GM19438 (cell line): Measurements from ENCODE around the gene KSR2.
"Not testable (repeated sequence)": the region's sequence is repeated elsewhere in the genome, so short reads cannot be mapped to it uniquely, and the experiment has no call there.

Experiments
- ATAC-seq: cut with Tn5 transposase; IDR thresholded peaks from one replicate; pipeline ENCODE4 v1.9.1; 2021; ENCODE audit warnings: low read depth; ENCODE audit not compliant: unreplicated experiment

KSR2 gene

GRCh38 chr12:117829108-117829507 is 139.7 kb downstream of the KSR2 start:
- ATAC-seq, result no peak

- ATAC-seq, result no peak
These were observed 141.1 kb downstream of the KSR2 start for GRCh38 chr12:117827660-117828059.

DNA sequence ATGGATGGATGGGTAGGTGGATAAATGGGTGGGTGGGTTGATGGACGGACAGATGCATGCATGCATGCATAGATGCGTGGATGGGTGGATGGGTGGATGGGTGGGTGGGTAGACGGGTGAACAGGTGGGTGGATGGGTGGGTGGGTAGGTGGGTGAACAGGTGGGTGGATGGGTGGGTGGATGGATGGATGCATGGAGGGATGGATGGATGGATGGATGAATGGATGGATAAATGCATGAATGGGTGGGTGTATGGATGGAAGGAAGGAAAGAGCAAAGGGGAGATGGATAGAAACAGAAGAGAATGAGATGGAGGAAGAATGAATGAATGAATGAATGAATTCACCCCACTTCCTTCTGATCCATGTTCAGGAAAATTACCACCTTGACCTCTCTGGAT is 143.0 kb downstream of the KSR2 start:
- ATAC-seq, result no peak

DNA sequence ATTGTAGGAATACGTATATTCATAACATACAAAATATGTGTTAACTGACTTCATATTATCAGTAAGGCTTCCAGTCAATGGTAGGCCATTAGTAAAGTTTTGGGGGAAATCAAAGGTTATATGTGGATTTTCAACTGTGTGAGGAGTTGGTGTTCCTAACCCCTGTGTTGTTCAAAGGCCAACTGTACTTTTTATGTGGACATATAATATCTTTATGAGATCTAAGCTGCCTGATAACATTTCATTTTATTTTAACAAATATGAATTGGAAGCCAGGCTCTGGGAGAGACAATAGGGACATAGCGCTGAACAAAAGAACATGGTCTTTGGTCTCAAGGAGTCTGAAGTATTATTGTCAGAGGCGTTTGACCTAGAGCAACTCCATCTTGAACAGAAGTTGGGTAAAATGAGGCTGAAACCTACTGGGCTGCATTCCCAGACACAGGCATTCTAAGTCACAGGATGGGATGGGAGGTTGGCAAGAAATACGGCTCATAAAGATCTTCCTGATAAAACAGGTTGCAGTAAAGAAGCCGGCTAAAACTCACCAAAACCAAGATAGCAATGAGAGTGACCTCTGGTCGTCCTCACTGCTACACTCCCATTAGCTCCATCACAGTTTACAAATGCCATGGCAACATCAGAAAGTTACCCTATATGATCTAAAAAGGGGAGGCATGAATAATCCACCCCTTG is 147.2 kb downstream of the KSR2 start:
- ATAC-seq, result no peak

DNA sequence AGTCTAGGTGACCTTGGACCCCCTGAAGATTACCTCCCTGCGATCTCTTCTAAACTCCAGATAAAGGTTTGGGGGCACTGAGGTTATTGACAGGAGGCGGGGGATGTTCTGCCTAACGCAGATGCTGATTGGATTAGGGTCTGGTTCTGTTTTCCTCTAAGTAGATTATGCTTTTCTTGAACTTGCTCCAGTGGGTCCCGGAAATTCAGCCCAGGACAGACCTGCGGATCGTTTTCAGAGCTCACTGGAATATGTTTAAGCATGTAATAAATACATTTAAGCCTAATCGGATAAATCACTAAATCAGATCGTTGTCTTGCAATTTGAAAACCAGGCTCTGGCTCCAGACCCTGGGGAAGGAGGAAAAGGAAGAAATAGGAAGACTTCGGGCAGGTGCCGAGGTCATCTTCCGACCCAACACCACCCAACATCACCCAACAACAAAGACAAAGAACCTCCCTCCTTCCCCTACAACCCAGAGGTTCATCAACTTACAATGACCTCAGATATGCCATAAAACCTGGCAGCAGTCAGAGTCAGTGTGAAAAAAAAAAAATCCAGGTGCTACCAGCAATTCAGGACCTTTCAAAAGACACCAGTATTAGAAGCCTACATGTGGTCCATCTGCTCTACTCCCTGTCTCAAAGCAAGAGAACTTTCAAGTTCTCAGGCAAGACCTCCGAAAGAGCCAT is 148.4 kb downstream of the KSR2 start:
- no peak for ATAC-seq

GRCh38 chr12:117819160-117819559 is 149.6 kb downstream of the KSR2 start:
- no peak for ATAC-seq

DNA sequence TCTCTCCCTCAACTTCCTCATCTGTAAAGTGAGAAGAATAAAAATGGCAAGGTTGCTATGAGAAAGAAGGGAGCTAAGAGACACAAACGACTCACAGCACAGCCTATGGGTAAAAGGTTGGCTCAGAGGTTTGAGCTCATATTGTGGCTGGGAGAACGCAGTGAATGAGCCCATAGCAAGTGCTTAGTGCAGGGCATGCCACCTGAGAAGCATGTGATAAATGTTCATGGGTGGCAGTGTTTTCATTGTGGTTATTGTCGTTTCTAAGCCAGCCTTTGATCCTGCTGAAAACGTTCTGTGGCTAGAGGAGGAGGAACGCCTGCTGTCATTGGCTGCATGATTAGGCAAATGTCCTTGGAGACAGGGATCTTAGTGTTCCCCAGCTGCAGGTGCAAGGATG is 150.4 kb downstream of the KSR2 start:
- ATAC-seq, result no peak

GRCh38 chr12:117809509-117809908 is 159.3 kb downstream of the KSR2 start:
- ATAC-seq, result no peak

GRCh38 chr12:117807946-117808345 is 160.8 kb downstream of the KSR2 start:
- ATAC-seq, result no peak

GRCh38 chr12:117807355-117807754 is 161.4 kb downstream of the KSR2 start:
- ATAC-seq, result no peak

GRCh38 chr12:117805865-117806264 is 162.9 kb downstream of the KSR2 start:
- no peak for ATAC-seq

- ATAC-seq, result no peak
These were observed 165.8 kb downstream of the KSR2 start for GRCh38 chr12:117803001-117803400.

DNA sequence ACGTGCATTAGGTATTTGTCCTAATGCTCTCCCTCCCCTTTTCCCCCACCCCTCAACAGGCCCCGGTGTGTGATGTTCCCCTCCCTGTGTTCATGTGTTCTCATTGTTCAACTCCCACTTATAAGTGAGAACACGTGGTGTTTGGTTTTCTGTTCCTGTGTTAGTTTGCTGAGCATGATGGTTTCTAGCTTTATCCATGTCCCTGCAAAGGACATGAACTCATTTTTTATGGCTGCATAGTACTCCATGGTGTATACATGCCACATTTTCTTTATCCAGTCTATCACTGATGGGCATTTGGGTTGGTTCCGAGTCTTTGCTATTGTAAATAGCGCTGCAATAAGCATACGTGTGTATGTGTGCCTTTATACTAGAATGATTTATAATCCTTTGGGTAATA is 168.1 kb downstream of the KSR2 start:
- ATAC-seq, result not testable (repeated sequence)

DNA sequence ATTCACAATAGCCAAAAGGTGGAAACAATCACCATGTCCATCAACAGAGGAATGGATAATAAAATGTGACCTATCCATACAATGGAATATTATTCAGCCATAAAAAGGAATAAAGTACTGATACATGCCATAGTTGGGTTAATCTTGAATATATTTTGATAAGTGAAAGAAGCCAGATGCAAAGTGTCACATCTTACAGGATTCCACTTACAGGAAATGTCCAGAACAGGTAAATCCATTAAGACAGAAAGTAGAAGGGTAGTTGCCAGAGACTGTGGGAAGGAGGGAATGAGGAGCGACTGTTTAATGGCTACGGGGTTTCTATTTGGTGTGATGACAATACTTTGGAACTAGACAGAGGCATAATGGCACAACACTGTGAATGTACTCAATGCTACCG is 171.6 kb downstream of the KSR2 start:
- no peak for ATAC-seq

- ATAC-seq, result no peak
These were observed 175.8 kb downstream of the KSR2 start for GRCh38 chr12:117792877-117793424.

- ATAC-seq, result no peak
These were observed 176.3 kb downstream of the KSR2 start for GRCh38 chr12:117792471-117792870.

DNA sequence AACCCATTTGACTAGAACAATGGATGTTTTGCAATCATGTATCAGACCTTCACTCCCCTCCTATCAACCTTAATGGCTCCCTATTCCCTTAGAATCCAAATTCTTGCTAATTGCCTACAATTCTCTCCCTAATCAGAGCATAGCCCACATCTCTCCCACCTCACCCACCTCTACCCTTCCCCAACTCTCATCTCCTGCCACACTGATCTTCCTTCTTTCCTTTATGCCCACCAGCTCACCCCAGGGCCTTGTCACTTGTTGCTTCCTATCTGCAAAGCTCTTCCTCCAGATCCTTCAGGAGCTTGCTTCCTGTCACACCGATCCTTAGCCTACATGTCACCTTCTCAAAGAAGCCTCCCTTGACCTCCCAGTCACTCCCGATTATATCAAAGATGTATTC is 177.8 kb downstream of the KSR2 start:
- no peak for ATAC-seq

DNA sequence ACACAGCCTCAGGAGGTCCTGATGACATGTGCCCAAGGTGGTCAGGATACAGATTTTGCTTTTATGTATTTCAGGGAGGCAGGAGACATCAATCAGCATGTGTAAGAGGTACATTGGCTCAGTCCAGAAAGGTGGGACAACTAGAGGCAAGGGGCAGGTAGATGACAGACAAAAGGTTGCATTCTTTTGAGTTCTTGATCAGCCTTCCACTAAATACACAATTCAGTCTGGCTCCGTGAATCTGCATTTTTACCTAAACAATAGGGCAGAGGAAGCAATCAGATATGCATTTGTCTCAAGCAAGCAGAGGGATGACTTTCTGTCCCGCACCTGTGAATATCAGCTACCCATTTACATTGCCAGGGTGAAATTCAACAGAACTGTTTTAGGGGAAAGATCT is 178.6 kb downstream of the KSR2 start:
- no peak for ATAC-seq

DNA sequence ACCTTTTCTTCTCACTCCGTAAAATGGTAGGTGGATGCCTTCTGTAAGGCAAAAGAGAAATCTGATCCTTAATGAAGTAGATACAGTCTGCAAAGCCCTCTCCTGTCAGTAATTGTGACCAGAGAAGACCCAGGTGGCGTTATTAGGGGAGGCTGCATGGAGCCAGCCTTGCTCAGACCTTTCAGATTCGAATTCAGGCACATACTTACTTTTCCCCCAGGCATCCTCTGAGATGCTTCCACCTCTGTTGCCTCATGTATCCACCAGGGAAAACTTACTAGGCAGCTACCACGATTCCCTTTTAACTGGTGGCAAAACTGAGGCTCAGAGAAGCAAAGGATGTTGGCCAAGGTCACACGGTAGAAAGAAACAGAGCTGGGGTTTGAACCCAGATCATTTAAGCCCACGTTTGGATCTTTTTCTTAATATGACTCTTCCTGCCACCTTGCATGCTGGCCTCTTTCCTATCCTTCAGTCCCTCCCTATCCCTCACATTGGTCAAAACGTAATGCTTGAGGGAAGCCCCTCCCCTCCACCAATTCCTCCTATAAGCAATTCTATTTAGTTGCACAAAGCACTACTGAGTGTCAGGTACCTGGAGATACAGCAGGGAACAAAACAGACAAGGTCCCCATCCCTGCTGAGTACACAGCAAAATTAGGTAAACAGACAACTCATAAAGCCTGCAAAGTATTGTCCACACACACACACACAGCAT is 179.4 kb downstream of the KSR2 start:
- ATAC-seq, result no peak

GRCh38 chr12:117778656-117779055 is 190.1 kb downstream of the KSR2 start:
- no peak for ATAC-seq
